ENCODE results near the gene CCDC192.

DNA sequence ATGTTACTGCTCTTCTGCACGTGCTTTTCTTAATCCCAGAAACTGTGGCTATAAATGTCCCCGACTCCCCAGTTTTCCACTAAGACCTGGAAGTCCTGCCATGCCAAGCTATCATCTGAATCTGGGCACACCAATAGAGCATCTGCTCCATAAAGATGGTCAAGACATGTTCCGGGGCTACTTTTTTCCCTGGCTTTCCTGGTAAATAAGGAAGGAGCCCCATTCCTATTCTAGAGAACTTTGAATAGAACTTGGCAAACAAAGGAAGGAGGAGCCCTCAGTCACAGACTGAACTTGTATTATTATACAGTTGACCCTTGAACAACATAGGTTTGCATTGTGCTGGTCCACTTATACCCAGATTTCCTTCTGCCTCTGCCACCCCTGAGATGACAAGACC, 182.9 kb downstream of the CCDC192 start:
- TF ChIP-seq, protein P1, sequence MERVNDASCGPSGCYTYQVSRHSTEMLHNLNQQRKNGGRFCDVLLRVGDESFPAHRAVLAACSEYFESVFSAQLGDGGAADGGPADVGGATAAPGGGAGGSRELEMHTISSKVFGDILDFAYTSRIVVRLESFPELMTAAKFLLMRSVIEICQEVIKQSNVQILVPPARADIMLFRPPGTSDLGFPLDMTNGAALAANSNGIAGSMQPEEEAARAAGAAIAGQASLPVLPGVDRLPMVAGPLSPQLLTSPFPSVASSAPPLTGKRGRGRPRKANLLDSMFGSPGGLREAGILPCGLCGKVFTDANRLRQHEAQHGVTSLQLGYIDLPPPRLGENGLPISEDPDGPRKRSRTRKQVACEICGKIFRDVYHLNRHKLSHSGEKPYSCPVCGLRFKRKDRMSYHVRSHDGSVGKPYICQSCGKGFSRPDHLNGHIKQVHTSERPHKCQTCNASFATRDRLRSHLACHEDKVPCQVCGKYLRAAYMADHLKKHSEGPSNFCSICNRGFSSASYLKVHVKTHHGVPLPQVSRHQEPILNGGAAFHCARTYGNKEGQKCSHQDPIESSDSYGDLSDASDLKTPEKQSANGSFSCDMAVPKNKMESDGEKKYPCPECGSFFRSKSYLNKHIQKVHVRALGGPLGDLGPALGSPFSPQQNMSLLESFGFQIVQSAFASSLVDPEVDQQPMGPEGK (CRISPR knock-in tag; IDR thresholded peaks at IDR 0.05; ENCODE audit: borderline replicate concordance), result no peak
- TF ChIP-seq ZNF565 (CRISPR knock-in tag; conservative IDR thresholded peaks at IDR 0.05; ENCODE audit: low read depth) (no peak), OSR1 (CRISPR knock-in tag; IDR thresholded peaks at IDR 0.05) (no peak), ZFP3 (CRISPR knock-in tag; IDR thresholded peaks at IDR 0.05) (no peak), BACH2 (CRISPR knock-in tag; IDR thresholded peaks at IDR 0.05; ENCODE audit: borderline replicate concordance) (no peak), ZFP30 (CRISPR knock-in tag; IDR thresholded peaks at IDR 0.05) (no peak), SNAI2 (CRISPR knock-in tag; IDR thresholded peaks at IDR 0.05) (no peak)
- TF ChIP-seq, protein P2, sequence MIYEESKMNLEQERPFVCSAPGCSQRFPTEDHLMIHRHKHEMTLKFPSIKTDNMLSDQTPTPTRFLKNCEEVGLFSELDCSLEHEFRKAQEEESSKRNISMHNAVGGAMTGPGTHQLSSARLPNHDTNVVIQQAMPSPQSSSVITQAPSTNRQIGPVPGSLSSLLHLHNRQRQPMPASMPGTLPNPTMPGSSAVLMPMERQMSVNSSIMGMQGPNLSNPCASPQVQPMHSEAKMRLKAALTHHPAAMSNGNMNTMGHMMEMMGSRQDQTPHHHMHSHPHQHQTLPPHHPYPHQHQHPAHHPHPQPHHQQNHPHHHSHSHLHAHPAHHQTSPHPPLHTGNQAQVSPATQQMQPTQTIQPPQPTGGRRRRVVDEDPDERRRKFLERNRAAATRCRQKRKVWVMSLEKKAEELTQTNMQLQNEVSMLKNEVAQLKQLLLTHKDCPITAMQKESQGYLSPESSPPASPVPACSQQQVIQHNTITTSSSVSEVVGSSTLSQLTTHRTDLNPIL (CRISPR knock-in tag; IDR thresholded peaks at IDR 0.05; ENCODE audit: low read depth), result no peak

All from SK-N-SH treated with all-trans-retinoic acid at 6 μM for 48 hours (cell line).